ENCODE data around the gene RBFOX1.

RBFOX1 gene

GRCh38 chr16:7691533-7691932 is 358.9 kb downstream of the RBFOX1 start:
- DNase-seq: no peak
- ATAC-seq: no peak

GRCh38 chr16:7703672-7704071 is 371.0 kb downstream of the RBFOX1 start:
- DNase-seq (no peak), ATAC-seq (no peak)

GRCh38 chr16:7705885-7706284 is 373.2 kb downstream of the RBFOX1 start:
- DNase-seq (no peak), ATAC-seq (no peak)

- no peak for ATAC-seq
- DNase-seq: no peak
These were observed 376.5 kb downstream of the RBFOX1 start for GRCh38 chr16:7709186-7709585.

- ATAC-seq (no peak), DNase-seq (no peak)
These were observed 380.6 kb downstream of the RBFOX1 start for GRCh38 chr16:7713244-7713643.

GRCh38 chr16:7714775-7715174 is 382.1 kb downstream of the RBFOX1 start:
- no peak for DNase-seq
- ATAC-seq: no peak

- DNase-seq: no peak
- no peak for ATAC-seq
These were observed 384.3 kb downstream of the RBFOX1 start for GRCh38 chr16:7716660-7717550.

- no peak for ATAC-seq
- no peak for DNase-seq
These were observed 390.1 kb downstream of the RBFOX1 start for GRCh38 chr16:7722761-7723160.

GRCh38 chr16:7731141-7731540 is 398.5 kb downstream of the RBFOX1 start:
- no peak for DNase-seq
- no peak for ATAC-seq

- ATAC-seq (no peak), DNase-seq (no peak)
These were observed 403.6 kb downstream of the RBFOX1 start for GRCh38 chr16:7736138-7736665.

GRCh38 chr16:7742626-7743025 is 410.0 kb downstream of the RBFOX1 start:
- ATAC-seq (no peak), DNase-seq (no peak)

GRCh38 chr16:7744546-7745264 is 412.1 kb downstream of the RBFOX1 start:
- ATAC-seq: no peak
- DNase-seq: no peak

- no peak for DNase-seq
- no peak for ATAC-seq
These were observed 412.6 kb downstream of the RBFOX1 start for GRCh38 chr16:7745276-7745675.

- no peak for ATAC-seq
- no peak for DNase-seq
These were observed 414.3 kb downstream of the RBFOX1 start for GRCh38 chr16:7746941-7747340.

GRCh38 chr16:7748522-7748921 is 415.9 kb downstream of the RBFOX1 start:
- ATAC-seq: no peak
- DNase-seq: no peak

- DNase-seq: no peak
- ATAC-seq: no peak
These were observed 422.8 kb downstream of the RBFOX1 start for GRCh38 chr16:7755347-7755882.
